HG03025 (cell line): Measurements from ENCODE around the gene FAM9C.

ENCODE experiments used
- ATAC-seq: cut with Tn5 transposase; IDR thresholded peaks from one replicate; pipeline ENCODE4 v1.9.1; 2021; ENCODE audit warnings: mild to moderate bottlenecking, moderate library complexity; ENCODE audit not compliant: unreplicated experiment, low FRiP score

FAM9C gene

DNA sequence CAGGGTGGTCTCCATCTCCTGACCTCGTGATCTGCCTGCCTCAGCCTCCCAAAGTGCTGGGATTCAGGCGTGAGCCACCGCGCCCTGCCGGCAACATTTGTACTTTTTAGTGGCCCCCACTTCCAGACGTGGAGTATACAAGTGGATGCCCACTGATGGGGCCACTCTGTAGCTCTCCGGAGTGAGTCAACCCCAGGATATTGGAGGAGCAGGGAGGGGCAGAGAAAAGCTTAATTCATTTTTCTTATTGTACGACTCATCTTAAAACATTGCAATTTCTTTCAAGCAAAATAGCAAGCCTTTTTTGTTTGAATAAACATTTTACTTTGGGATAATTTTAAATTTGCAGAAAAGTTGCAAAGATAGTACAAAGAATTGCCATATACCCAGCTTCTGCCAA is 34.6 kb downstream of the FAM9C start:
- ATAC-seq = no peak

DNA sequence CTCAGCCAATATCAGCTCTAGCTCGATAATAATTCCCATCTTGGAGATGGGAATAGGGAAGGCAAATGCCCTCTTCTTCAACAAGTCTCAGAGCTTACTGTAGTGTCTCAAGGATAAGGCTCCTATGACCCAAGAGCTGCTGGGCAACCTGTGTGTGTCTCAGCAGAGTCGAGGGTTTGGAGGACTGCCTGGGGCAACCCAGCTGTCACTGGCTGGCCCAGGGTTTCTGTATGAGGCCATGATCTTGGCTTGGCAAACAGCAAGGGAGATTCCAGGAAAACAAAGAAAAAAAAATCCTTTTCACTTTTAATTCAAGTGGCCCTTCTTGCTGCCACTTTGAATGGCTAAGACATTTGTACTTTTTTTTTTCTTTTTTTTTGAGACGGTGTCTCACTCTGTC is 35.1 kb downstream of the FAM9C start:
- no peak for ATAC-seq

DNA sequence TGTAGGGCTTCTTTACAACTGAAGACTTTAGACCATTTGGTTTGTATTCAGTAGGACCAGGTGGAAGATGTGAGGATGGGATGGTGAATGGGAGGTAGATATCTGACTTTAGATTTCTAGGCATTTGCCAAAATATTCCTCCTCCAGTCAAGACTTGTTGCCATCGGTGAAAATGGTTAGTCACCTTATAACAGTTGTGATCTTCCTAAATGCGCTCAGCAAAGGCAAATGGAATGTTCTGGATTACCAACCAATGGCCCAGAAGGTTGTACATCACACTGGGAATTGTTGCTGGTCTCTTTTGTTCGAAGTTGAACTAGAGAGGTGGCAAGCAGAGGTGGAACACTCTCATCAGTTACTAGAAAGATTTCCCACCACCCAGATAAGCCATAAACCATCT is 35.6 kb downstream of the FAM9C start:
- no peak for ATAC-seq

DNA sequence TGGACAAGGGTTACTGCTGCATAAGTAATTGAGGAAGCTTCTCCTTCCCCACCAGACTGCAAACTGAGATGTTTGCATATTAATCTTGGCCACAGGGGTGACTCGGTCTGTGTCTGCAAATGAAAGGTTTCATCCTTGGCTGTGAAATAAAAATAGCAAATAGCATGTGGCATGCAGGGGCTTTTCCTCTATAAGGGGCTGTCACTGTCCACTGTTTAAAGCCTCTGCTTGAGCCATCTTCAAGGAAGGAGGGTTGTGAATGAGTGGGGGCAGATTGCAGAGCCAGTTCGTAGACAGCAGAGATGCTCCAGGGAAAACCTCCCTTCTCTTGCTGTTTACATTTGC is 36.3 kb downstream of the FAM9C start:
- no peak for ATAC-seq

DNA sequence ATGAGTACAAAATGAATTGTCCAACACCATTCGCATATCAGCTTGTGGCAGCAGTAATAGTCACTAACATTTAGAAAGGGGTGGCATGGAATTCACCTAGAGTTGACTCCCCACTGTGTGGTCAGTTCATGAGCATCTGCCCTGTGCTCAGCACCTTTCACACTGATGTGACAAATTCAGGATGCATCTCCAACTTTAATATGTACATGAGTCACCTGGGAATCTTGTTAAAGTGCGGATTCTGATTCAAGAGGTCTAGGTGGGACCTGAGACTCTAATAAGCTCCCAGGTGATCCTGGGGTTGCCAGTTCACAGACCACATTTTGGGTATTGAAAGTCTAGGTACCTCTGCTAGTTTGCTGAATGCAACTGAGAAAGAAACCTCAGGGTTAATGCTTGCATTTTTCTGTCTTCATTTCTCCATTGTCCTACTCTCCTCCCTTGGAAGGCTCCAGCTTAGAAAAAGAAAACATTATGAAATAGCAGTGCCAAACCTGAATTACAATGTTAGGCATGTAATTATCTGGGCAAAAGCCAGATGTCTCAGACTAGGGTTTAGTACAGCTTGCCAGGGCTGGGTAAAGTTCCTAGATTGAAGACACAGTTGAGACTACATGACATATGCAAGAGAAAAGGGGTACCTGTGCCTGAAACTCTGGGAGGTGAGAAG is 36.8 kb downstream of the FAM9C start:
- no peak for ATAC-seq

DNA sequence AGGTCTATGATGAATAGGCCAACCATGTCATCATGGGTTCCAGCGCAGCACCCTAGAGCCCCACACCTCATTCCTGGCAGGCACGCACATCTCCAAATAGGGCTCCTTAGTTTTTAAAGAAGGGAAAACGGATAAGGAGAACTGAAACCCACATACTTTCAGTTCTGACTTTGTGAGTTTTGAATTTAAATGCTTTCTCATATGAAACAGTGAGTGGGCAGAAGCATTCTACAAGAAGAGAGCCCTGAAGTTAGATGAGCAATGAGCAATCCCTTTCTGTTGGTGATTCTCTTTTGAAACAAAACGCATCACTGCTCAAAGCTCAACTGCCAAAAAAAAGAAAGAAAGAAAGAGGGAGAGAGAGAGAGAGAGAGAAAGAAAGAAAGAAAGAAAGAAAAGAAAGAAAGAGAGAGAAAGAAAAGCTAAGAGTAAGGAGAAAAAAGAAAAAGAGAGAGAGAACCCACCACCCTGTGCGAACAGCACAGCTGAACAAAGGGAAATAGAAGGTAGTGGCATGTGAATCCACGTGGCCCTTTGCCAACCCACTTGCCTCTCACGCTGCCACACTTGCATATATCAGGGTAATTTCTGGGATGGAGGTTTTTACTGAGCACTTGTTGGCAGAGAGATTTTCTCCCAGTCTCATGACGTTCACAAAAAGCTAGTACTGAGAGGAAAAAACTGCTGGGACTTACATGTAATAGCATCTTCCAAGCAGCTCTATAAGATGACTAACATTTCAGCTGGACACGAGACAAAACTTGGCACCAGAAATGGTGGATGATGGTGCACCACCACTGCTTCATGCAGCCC is 38.6 kb downstream of the FAM9C start:
- peak; percentile 51 for ATAC-seq

DNA sequence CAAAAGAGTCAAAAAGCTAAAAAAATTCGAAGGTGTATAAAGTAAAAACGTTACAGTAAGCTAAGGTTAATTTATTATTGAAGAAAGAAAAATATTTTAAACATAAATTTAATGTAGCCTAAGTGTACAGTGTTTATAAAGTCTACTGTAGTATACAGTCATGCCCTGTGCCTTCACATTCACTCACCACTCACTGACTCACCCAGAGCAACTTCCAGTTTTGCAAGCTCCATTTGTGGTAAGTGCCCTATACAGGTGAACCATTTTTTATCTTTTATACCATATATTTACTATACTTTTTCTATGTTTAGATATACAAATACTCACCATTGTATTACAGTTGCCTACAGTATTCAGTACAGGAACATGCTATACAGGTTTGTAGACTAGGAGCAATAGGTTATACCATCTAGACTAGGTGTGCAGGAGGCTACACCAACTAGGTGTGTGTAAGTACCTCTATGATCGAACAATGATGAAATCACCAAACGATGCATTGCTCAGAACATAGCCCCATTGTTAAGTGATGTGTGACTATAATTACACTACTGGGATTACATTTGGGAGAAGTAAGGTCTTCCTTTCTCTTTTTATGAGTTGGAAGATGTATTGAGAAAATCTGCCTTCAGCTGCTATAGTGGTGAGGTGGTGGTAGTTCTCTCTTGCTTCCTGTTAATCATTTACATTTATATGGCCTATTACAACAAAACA is 42.3 kb downstream of the FAM9C start:
- no peak for ATAC-seq

DNA sequence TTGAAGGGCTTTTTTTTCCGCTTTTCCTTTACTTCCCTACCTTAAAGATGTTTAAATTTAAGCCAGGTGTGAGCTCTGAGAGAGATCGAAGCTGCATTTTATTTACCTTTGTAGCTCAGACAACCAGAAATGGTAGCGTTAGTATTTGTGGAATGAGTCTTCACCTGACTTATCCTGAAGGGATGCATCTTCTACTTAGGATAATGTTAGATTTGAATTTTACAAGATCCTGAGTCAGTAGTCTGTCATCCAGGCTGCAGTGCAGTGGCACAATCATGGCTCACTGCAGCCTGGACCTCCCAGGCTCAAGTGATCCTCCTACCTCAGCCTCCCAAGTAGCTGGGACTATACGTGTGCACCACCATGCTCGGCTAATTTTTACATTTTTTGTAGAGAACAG is 43.3 kb downstream of the FAM9C start:
- ATAC-seq = no peak

DNA sequence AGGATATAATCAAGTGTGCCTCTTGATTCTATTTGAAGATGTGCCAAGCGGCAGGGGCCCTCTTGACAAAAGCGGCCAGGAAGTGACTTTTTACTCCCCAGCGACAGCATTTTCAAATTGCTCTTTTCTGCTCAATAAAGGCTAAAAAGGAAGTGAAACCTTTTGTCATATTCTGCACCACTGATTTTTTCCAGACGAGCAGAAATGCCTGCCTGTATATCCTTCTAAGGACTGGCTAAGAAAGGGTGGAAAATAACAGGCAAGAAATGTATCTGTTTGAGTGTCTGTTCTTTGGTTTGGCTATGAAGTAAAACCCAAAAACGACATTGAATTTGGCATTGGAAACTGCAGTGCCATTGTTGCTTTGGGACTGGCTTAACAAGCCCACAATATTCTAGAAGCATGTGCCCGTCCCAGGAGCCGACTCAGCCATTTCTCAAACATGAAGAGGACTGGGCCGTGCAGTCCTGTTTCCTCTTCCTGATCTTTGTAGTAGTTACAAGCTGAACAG is 44.1 kb downstream of the FAM9C start:
- ATAC-seq = peak; percentile 37

DNA sequence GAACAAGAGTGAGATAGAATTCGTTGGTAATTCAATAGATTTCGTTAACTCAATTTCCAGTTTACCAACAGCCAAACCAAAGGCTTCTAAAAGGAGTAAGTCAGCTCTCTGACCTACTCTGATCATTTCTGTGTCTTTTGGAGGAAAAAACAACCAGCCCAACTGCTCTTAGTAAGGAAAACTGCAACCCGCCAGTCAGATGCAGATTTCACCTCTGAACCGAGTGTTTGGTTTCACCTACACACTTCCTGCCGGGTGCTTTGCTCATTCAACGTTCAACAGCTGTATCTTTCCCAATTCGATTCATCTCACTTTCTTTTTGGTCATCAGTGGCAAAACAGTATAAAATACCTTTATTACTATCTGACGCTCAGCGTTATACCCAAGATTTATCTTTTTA is 45.0 kb downstream of the FAM9C start:
- peak; percentile 45 for ATAC-seq

DNA sequence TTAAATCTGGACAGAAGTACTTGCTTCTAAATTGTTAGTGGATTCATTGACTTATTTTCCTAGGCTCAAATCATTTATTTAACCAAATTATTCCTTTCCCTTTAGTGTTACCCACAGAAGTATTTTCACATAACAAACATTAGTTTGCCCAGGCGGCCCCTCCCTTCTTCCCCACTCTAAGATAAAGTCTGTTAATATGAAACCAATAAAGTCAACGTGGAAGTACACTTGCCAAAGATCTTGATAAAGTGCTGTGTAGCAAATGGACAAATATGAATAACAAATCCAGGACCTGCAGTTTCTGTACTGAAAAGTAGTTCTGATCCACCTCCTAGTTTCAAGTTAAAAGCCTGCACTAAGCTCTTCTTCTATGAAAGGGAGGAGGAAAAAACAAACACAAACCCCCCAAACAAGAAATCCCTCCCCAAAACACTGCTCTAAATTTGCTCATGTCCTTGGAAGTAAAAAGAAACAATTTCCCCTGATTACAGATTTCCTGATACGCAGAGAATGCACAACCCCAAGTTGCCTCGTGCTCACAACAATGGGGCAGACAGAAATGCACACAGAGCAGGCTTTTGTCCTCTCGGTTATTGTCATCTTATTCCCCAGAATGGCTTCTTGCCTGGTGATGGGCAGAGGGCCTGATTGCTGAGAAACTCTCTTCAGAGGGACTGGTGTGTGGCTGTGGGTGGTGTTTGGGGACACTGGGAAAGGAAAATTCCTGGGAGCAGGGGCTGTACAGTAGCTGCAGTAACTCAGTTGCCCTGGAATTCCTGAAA is 46.3 kb downstream of the FAM9C start:
- ATAC-seq = no peak

DNA sequence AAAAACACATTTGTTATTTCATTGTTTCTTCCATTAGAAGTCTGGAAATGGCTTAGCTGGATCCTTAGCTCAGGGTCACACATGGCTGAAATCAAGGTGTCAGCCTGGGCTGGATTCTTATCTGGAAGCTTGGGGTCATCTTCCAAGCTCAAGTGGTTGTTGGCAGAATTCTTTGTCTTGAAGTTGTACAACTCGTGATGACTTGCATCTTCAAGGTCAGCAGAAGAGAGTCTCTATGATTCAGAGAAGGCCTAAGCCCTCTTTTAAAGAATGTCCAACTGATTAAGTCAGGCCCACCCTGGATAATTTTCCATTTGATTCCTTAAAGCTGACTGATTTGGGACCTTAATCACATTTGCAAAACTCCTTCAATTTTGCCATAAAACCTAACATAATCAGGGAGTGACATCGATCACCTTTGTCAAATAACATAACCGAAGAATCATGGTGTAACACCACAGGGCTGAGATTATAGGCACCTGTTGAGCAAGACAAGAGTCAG is 47.4 kb downstream of the FAM9C start:
- no peak for ATAC-seq

DNA sequence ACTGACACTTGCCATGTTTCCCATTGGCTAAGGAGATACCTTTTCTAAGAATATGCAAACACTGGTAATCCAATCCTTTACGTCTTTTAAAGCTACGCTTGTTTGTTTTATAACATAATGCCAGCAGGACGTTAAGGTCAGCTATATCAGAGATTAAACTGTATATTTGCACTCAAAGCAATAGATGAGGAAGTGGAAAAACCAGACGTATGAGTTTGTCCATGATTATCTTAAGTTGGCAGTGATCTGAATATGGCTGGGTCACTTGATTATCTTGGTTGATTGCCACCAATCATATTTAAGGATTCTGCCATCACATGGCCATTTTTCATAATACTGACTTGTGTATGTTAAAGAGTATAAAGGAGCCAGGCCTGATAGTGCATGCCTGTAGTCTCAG is 50.1 kb downstream of the FAM9C start:
- ATAC-seq = no peak

DNA sequence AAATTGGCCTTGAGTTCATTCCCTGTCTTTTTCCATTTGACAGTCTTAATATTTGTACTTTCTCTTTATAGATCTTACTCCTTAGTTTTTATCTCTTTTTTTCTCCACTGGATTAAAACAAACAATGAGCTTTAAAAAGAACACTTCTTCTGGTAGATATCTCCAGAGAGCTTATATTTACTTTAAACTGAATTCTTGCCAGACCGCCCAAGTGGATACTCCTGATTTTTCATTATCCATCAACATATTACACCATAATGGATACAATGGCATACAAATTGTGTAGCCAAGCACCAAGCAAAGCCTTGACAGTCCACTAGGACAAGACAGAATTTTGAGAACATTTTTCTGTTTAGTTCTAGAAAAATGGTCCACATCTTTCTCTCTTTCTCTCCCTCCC is 50.6 kb downstream of the FAM9C start:
- no peak for ATAC-seq

DNA sequence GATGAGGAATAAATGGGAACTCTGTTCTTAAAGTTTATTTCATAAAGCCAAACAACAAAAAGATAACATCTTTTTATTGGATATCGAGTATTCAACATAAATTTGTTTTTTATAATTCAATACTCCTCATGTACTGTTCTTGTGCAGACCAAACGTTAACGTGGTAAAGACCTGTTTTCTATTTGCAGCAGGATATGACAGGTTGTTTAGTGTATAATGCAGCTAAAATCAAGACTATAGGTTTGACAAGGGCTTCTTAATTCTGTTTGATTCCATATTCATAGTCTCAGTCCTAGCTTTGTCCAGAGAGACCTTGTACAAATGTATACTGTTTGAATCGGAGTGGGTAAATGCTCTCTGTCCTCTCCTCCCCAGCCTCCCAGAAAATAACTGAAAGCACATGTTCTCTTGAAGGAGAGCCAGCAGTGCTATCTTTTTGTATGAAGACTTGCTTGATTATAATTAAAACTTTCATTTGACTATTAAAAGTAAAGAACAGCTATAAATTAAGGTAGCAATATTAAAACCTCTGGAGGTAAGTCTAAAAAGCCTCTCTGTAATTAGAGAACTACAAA is 51.8 kb downstream of the FAM9C start:
- no peak for ATAC-seq

DNA sequence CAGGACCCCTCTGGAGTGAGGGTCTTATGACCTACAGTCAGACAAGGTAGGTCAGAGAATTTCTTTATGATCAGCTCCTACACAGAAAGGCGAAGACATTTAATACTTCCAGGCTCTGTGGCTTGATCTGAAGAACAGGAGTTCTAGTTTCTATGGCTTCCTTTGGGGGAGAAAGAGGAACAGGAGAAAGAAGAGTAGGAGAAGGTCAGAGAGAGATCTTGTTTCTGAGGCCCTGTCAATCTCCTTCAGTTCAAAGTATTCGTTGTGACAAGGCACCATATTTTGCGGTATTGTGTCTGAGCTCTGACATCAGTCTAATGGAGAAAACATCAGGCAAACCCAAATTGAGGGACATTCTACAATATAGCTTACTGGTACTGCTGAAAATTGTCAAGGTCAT is 52.8 kb downstream of the FAM9C start:
- ATAC-seq = no peak

DNA sequence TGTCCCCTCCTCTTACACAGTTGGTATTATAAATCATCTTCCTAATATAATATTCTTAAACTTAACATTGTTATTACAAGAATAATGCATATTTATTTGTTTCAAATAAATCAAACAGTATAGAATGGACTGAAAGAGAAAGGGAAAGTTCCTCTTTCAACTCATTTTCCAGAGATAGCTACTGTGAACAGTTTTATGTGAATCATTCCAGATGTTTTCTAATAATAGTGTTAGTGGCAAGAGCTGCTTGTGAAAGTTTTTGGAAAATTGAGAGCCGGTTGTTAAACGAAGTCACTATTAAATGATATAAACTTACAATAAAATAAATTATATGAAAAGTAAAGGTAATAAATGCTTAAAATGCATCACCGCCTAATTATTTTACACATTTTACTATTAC is 55.0 kb downstream of the FAM9C start:
- no peak for ATAC-seq

DNA sequence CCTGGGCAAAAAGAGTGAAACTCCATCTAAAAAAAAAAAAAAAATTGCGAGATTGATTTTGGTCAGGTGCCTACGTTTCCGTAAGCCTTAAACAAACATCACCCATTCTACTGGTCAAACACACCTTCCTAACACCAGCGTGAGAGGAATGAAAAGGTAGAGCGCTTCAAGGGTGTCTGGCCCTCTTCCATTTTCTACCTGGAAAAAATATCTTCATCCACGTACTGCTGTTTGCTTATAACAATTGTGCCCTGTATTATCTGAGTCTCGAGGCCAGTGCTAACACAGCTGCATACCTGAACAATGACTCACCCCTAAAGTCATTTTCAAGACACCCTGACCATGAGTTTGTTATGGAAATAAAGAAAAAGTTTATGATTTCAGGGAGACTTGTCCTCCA is 55.6 kb downstream of the FAM9C start:
- ATAC-seq = no peak

DNA sequence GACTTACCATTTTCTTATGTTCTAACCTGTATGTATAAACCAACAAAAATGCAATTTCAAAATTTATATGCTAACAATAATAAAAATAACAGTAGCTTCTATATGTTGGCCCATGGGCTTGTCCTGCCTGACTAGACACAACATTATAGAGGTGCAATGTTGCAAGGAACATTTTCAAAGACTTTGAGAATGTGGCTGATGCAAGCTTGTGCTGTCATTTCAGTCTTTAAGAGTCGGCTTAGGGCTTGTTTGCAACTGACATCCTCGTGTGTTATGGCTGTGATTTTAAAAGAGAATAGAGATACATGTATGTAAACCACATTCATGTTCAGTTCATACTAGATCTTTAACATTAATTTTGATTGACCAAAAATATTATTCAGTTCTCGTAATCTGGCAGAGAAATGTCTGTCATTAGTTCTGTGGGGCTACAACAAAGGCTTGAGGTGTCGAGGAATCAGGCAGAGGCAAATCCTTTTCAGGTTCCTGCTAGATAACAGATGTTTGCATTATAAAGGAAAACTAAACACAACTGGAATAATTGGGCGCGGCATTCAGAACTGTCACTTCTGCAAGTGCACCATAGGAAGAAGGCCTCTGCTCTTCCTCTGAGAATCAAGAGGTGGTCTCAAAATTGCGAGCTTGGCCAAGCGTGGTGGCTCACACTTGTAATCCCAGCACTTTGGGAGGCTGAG is 56.4 kb downstream of the FAM9C start:
- ATAC-seq = no peak

DNA sequence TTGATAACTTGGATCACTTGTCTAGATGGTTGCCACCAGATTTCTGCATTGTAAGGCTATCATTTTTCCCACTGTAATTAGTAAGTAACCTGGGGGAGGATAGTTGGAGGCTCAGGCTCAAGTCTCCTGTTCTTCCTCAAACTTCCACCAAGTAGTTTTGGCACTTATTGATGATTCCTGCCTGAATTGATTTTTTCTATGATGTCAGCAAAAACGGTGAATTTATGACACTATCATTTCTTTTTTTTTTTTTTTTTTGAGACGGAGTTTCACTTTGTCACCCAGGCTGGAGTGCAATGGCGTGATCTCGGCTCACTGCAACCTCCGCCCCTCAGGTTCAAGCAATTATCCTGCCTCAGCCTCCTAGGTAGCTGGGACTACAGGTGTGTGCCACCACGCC is 57.1 kb downstream of the FAM9C start:
- no peak for ATAC-seq
